ENCODE data around the gene NOD1.

DNA sequence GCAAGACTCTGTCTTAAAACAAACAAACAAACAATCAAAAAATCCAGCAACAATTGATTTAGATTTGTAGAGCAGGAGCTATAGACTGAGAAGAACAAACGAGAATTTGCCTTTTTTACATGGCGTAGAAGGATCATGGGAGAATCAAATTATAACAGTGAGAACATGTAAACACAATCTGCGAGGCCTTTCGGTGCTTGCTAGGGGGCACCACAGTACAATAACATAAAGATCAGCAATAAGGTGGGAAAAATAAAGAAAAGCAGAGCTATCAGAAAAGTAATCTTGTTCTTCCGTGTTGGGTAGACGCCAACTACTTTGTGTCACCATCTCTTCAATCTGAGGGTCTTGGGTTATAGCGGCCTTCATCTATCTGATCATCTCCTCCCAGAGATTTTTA lies 82.2 kb downstream of the NOD1 start:
- TF ChIP-seq, protein P1, sequence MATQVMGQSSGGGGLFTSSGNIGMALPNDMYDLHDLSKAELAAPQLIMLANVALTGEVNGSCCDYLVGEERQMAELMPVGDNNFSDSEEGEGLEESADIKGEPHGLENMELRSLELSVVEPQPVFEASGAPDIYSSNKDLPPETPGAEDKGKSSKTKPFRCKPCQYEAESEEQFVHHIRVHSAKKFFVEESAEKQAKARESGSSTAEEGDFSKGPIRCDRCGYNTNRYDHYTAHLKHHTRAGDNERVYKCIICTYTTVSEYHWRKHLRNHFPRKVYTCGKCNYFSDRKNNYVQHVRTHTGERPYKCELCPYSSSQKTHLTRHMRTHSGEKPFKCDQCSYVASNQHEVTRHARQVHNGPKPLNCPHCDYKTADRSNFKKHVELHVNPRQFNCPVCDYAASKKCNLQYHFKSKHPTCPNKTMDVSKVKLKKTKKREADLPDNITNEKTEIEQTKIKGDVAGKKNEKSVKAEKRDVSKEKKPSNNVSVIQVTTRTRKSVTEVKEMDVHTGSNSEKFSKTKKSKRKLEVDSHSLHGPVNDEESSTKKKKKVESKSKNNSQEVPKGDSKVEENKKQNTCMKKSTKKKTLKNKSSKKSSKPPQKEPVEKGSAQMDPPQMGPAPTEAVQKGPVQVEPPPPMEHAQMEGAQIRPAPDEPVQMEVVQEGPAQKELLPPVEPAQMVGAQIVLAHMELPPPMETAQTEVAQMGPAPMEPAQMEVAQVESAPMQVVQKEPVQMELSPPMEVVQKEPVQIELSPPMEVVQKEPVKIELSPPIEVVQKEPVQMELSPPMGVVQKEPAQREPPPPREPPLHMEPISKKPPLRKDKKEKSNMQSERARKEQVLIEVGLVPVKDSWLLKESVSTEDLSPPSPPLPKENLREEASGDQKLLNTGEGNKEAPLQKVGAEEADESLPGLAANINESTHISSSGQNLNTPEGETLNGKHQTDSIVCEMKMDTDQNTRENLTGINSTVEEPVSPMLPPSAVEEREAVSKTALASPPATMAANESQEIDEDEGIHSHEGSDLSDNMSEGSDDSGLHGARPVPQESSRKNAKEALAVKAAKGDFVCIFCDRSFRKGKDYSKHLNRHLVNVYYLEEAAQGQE (IDR thresholded peaks at IDR 0.05; ENCODE audit: insufficient read depth in 1 of 2, low read depth in 2 of 2, low read length in 2 of 2): no peak
- TF ChIP-seq POLR2AphosphoS5 (IDR thresholded peaks at IDR 0.05; ENCODE audit: low read depth, low read length) (no peak), SIN3A (IDR thresholded peaks at IDR 0.05; ENCODE audit: borderline replicate concordance, insufficient read depth, low read length) (no peak), TAF1 (IDR thresholded peaks at IDR 0.05; ENCODE audit: borderline replicate concordance, insufficient read depth, low read length) (no peak), FOXP2 (optimal IDR thresholded peaks at IDR 0.05; ENCODE audit: borderline replicate concordance, extremely low read depth, extremely low read length, insufficient read depth) (no peak)

Data from PFSK-1 (cell line).